ENCODE data around the gene MOB3A.

Gene MOB3A

GRCh38 chr19:2057484-2058469 is 38.3 kb downstream of the MOB3A start:
- no peak for DNase-seq

- DNase-seq: no peak
These were observed 39.3 kb downstream of the MOB3A start for GRCh38 chr19:2056837-2057192.

- no peak for DNase-seq
These were observed 39.9 kb downstream of the MOB3A start for GRCh38 chr19:2055931-2056836.

- DNase-seq: no peak
These were observed 41.4 kb downstream of the MOB3A start for GRCh38 chr19:2054763-2055162.

- no peak for DNase-seq
These were observed 42.3 kb downstream of the MOB3A start for GRCh38 chr19:2053601-2054389.

GRCh38 chr19:2051773-2052704 is 44.1 kb downstream of the MOB3A start:
- DNase-seq: peak; percentile 58

GRCh38 chr19:2050991-2051772 is 44.9 kb downstream of the MOB3A start, which contains the start of gene MKNK2:
Gene MKNK2, minus strand, starts transcription at chr19:2051244. Its CDS starts 393 bp downstream, at chr19:2050851.
- DNase-seq: peak; percentile 91

- DNase-seq: no peak
These were observed 45.7 kb downstream of the MOB3A start for GRCh38 chr19:2050349-2050990.

GRCh38 chr19:2049741-2050348 is 46.3 kb downstream of the MOB3A start:
- peak; percentile 58 for DNase-seq

- no peak for DNase-seq
These were observed 47.0 kb downstream of the MOB3A start for GRCh38 chr19:2048959-2049740.

GRCh38 chr19:2048104-2048958 is 47.8 kb downstream of the MOB3A start:
- DNase-seq: no peak

- DNase-seq: no peak
These were observed 48.5 kb downstream of the MOB3A start for GRCh38 chr19:2047449-2048103.

- no peak for DNase-seq
These were observed 49.1 kb downstream of the MOB3A start for GRCh38 chr19:2047076-2047448.

- DNase-seq: no peak
These were observed 49.8 kb downstream of the MOB3A start for GRCh38 chr19:2046046-2046907.

- DNase-seq: no peak
These were observed 50.6 kb downstream of the MOB3A start for GRCh38 chr19:2045501-2046045.

Data from activated naive CD4-positive, alpha-beta T cell treated with anti-CD3 and anti-CD28 coated beads, Interleukin-2, amount 50 U/mL, for 16 hours (primary cell).